Ovary (tissue), 9 donors: ENCODE data around the gene TTC13. TPM values are rescaled to one million over a fixed set of nuclear protein-coding genes. Genes with fewer than 3 reads are reported as not detected.

Source experiments
- DNase-seq, 5 donors: peaks; one replicate each; pipeline ENCODE4 v3.0.0-alpha.2; 2019 to 2020
- H3K27ac ChIP-seq, 2 donors: fragments of 200-600 bp; one replicate each; pipeline versions ENCODE4 v1.5.1 to v1.8.0; 2019 to 2022
- H3K27me3 ChIP-seq: fragments of 200-600 bp; one replicate; pipeline ENCODE4 v1.8.0; 2022
- H3K36me3 ChIP-seq: fragments of 200-600 bp; sonication (generic); one replicate; pipeline ENCODE4 v1.5.1; 2019
- H3K4me1 ChIP-seq: one replicate; pipeline ENCODE4 v1.8.1; 2013; ENCODE audit warnings: mild to moderate bottlenecking, moderate library complexity; ENCODE audit not compliant: insufficient read depth
- H3K4me3 ChIP-seq: fragments of 200-600 bp; sonication (generic); one replicate; pipeline ENCODE4 v1.5.1; 2017
- H3K9me3 ChIP-seq, 2 donors: fragments of 200-600 bp in 1 of 2; sonication (generic) in 1 of 2; one replicate each; pipeline versions ENCODE4 v1.5.1 to v1.8.1; 2013 to 2019; ENCODE audit warnings: mild to moderate bottlenecking in 1 of 2, moderate library complexity in 1 of 2
- CTCF ChIP-seq, 3 donors: fragments of 450-650 bp in 2 of 3; fragments of 200-600 bp in 1 of 3; IDR thresholded peaks; one replicate each; pipeline versions ENCODE4 v1.5.1 to v1.8.0; 2016 to 2022; ENCODE audit warnings: antibody characterized with exemption in 3 of 3, mild to moderate bottlenecking in 1 of 3
- EP300 ChIP-seq: sonication (generic); formaldehyde crosslinking; IDR thresholded peaks from one replicate; pipeline ENCODE4 v1.6.1; 2017; ENCODE audit warnings: antibody characterized with exemption
- POLR2A ChIP-seq: fragments of 450-650 bp; IDR thresholded peaks from one replicate; pipeline ENCODE4 v1.6.1; 2017; ENCODE audit warnings: antibody characterized with exemption, mild to moderate bottlenecking, moderate library complexity
- whole genome bisulfite sequencing, 3 donors: extraction: QIAGEN DNeasy Blood & Tissue Kit in 1 of 3; methylation state at CpG; one replicate each; pipeline versions ENCODE4 v1.1.5 to v1.1.7; 2013 to 2017; 5-methylcytosine and 5-hydroxymethylcytosine counted together
- intact Hi-C, 4 donors: fragments of 100-400 bp; cut with DNase I; formaldehyde crosslinking; loops; one replicate each; pipeline versions ENCODE4 v1.11.0 to v1.15.1; 2022 to 2023
- polyA plus RNA-seq, 2 donors: library from polyadenylated mRNA; stranded (reverse); fragments of 200-250 nt in 1 of 2; fragments of 350-450 nt in 1 of 2; fragmentation: Illumina TruSeq in 1 of 2; extraction: RNeasy Lipid Tissue Mini Kit (QIAGEN cat#74804) in 1 of 2; gene quantifications; one replicate each; pipeline ENCODE4 v1.2.3, GENCODE V29; 2013 to 2014
- total RNA-seq, 7 donors: library from RNA; depleted of rRNA in 2 of 7; stranded (reverse); fragments of >200 nt in 2 of 7; fragmentation: NEBNext Ultra II Directional in 3 of 7; extraction: Animal tissue kit (Norgen Biotek cat#: 25700) in 3 of 7; gene quantifications; one replicate each; pipeline versions ENCODE4 v1.1.0 to v1.2.4, GENCODE V29; 2016 to 2023
- donor health status: DM: no; HTN: no; CAD: no; lungs with moderate emphysema.
- donor health status: DM: no; HTN: no; CAD: no.
- donor health status: Bipolar disorder and iron deficiency.
- donor health status: DM: yes; HTN: yes; CAD: no.
- donor health status: DM: no; HTN: no; CAD: no.
- donor health status: DM: yes; HTN: yes; CAD: no.

The TTC13 gene
- total and polyA plus RNA-seq, 9 donors, result 4.2 to 16.5 (median 10.8) TPM

GRCh38 chr1:230905733-230906132 lies 72.9 kb downstream of the TTC13 start:
- WGBS, 3 donors, result 40 to 63% (median 52%) methylated on average over 5 of the region's 5 CpGs
- intact Hi-C loops, result no loop called here
- no peaks in the 10 kb centered on the region for H3K9me3 ChIP-seq
- H3K27me3 ChIP-seq, result no peaks in the 10 kb centered on the region
- peaks cover 2% of the 10 kb centered on the region for H3K4me1 ChIP-seq
- TF ChIP-seq EP300, result no peak
- no peak for TF ChIP-seq CTCF (IDR thresholded peaks at IDR 0.05)
- no peak for TF ChIP-seq POLR2A
- H3K4me3 ChIP-seq, result no peak overlapping the region
- no peak for DNase-seq
- no peaks in the 10 kb centered on the region for H3K36me3 ChIP-seq
- no peak overlapping the region for H3K27ac ChIP-seq

- Histone ChIP-seq H3K36me3 (no peaks in the 10 kb centered on the region), H3K4me1 (peaks cover 2% of the 10 kb centered on the region), H3K9me3 (no peaks in the 10 kb centered on the region), H3K27me3 (no peaks in the 10 kb centered on the region), H3K27ac (no peak overlapping the region), H3K4me3 (no peak overlapping the region)
- WGBS, 3 donors, result 92 to 97% (median 96%) methylated on average over 22 of the region's 22 CpGs
- TF ChIP-seq POLR2A (no peak), CTCF (IDR thresholded peaks at IDR 0.05) (no peak), EP300 (no peak)
- DNase-seq, result no peak
- intact Hi-C loops, result no loop called here
Observed at GRCh38 chr1:230902349-230902923, 76.2 kb downstream of the TTC13 start.

- 86 to 96% (median 90%) methylated on average over 6 of the region's 6 CpGs for WGBS, 3 donors
Observed at GRCh38 chr1:230901671-230902070, 77.0 kb downstream of the TTC13 start.

GRCh38 chr1:230900984-230901383 lies 77.7 kb downstream of the TTC13 start:
- Histone ChIP-seq H3K9me3 (no peaks in the 10 kb centered on the region), H3K4me3 (no peak overlapping the region), H3K27ac (no peak overlapping the region), H3K4me1 (peaks cover 2% of the 10 kb centered on the region), H3K27me3 (no peaks in the 10 kb centered on the region), H3K36me3 (no peaks in the 10 kb centered on the region)
- no peak for TF ChIP-seq CTCF (IDR thresholded peaks at IDR 0.05)
- no peak for TF ChIP-seq EP300
- TF ChIP-seq POLR2A, result no peak
- DNase-seq, result no peak
- intact Hi-C loops, result no loop called here
- WGBS, 3 donors, result 78 to 85% (median 84%) methylated on average over 6 of the region's 6 CpGs

More at GRCh38 chr1:230901671-230902070, 77.0 kb downstream of the TTC13 start:
- intact Hi-C loops, result no loop called here
- Histone ChIP-seq H3K9me3 (no peaks in the 10 kb centered on the region), H3K27me3 (no peaks in the 10 kb centered on the region), H3K27ac (no peak overlapping the region), H3K36me3 (no peaks in the 10 kb centered on the region), H3K4me1 (peaks cover 2% of the 10 kb centered on the region), H3K4me3 (no peak overlapping the region)
- no peak for DNase-seq
- TF ChIP-seq EP300 (no peak), POLR2A (no peak), CTCF (IDR thresholded peaks at IDR 0.05) (no peak)
